Activated CD8-positive, alpha-beta memory T cell treated with anti-CD3 and anti-CD28 coated beads, Interleukin-2, amount 50 U/mL, for 24 hours (primary cell): Measurements from ENCODE around the gene FAM181A.

Experiments
- DNase-seq: peaks from one replicate; pipeline ENCODE4 v3.0.0-alpha.2; 2020; ENCODE audit errors: extremely low read depth

FAM181A gene

DNA sequence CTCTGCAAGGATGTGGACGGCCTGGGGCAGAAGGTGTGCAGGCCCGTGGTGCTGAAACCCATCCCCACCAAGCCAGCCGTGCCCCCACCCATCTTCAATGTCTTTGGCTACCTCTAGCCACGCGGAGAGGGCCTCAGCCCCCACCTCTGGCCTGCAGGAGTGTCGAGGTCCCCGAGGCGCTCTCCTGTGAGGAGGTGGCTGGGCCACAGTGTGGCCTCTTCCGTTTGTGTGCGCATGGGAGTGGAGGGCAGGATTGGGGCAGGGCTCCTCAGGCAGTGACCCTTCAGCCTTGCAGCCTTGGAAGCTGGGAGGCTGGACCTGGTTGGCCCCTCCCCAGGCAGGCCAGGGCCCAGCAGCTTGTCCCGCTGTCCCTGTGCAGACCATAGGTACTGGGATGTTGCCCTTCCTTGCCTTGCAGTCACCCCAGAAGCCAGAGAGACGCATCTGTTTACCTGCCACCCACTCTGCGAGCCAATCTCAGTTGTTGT is 1.9 kb downstream of the FAM181A start:
- DNase-seq, result no peak

DNA sequence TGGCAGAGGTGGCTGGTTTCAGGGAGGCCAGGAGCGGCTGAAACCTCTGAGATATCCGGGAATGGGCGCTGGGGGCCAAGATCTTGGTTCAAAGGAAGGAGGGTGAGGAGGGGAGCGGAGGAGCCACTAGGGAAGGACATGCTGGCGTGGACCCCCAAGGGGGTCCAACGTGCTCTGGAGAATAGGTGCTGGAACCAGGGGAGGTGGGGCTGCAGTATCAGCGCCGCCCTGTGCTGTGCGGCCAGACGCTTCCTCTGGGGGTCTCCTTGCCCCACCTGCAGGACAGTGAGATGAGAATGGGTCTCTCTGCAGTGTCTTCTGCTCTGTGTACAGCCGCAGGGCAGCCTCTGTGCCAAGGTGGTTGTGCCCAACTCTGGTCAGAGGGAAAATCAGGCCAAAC is 2.5 kb downstream of the FAM181A start:
- DNase-seq, result no peak

DNA sequence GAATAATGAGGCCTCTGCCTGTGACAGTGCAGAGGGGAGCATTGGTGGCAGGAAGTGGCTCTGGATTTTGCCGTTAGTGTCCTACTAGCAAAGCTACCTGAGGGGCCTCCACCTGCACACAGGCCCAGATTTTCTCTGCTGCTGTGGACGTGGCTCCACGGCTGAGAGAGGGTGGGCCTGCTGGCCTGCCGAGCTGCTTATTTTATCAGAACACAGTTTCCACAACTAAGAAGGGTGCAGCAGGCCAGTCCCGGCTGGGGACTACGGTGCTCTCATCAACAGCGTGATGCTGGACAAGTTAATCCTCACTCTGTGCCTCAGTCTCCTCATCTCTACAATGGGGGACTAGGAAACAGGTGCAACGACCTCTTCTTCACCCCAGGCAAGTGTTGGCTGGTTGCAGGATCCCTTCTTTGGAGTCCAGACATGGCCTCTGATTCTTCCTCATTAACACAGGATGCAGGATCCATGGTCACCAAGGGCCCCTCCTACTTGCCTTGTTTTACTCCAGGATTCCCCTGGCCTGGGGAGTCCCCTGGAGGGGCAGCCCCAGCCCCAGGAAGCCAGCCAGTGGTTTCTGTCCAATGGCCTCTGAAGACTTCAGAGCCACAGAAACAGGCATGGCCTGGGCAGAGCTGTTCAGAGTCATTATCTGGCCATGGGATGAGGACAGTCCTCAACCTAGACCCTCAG is 3.3 kb downstream of the FAM181A start:
- DNase-seq, result no peak

DNA sequence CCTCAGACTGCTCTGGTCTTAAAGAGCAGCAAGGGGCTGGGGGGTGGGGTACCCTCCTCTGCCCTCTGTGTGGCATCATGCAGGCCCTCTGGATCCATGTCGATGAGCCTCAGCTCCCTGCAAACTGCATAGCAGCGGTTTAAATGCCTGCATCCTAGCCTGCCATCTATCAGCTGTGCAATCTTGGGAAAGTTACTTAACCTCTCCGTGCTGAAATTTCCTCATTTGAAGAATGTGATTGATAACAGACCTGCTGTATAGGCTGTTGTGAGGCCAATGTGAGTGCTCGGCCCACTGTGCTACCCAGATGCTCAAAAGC is 3.8 kb downstream of the FAM181A start:
- DNase-seq, result no peak

- DNase-seq, result no peak
Observed at GRCh38 chr14:93932642-93933041, 5.5 kb downstream of the FAM181A start.

GRCh38 chr14:93935213-93935612 is 8.1 kb downstream of the FAM181A start:
- DNase-seq, result no peak

DNA sequence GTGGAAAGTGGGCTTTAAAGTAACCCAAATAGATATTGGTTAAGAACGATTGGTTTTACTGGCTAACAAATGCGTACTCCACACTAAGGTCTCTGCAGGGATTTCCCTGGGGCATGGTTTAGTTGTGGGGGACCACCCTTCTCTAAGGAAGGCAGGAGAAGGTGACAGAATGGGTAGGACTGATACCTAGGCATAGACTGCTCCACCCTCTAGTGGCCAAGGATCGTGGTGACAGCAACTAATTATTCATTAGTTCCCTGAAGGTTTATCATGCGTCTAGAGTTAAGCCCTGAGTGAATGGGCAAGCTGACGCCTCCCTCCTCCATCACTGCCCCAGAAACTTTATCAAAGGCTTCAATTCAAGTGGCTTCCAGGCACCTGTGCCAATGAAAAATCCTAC is 9.1 kb downstream of the FAM181A start:
- DNase-seq, result no peak

GRCh38 chr14:93936926-93937325 is 9.8 kb downstream of the FAM181A start:
- no peak for DNase-seq

DNA sequence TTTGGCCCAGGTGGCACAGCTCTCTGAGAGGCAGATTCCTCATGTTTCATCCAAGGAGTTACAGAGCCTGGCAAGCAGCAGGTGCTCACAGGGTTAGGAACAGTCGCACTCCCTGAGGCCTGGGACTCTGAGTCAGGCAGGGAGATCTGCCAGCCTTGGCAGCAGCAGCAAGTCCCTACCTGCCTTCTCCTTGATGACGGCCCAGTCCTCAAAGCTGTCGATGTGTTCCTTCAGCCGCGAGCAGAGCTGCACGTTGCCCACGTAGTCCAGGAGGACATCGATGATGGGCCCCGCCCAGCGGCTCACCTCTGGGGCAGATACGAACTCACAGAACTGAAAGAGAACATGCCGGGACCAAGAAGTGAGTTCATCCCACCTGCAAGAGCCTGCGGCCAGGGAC is 10.4 kb downstream of the FAM181A start:
- no peak for DNase-seq

GRCh38 chr14:93938751-93939303 is 11.7 kb downstream of the FAM181A start:
- DNase-seq, result no peak

GRCh38 chr14:93939304-93940229 is 12.4 kb downstream of the FAM181A start:
- DNase-seq, result peak; percentile 77

DNA sequence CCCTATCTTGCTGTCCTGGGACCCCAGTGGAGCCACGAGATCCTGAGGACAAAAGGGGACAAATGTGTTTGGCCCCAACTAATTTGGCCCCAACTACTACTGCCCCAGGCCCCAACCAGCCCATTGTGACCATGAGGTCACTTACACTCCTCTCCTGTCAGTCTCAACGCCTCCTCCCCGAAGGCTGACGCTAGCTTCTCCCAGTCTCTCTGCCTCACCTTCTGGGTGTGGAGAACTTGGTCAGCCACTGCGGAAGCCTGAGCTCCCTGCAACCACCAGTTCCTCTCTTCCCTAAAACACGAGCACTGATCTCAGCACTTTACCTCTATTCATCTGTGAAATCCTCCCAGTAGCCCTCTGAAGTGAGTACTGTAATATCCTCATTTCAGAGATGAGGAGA is 13.3 kb downstream of the FAM181A start:
- no peak for DNase-seq

GRCh38 chr14:93941293-93941910 is 14.3 kb downstream of the FAM181A start:
- no peak for DNase-seq

DNA sequence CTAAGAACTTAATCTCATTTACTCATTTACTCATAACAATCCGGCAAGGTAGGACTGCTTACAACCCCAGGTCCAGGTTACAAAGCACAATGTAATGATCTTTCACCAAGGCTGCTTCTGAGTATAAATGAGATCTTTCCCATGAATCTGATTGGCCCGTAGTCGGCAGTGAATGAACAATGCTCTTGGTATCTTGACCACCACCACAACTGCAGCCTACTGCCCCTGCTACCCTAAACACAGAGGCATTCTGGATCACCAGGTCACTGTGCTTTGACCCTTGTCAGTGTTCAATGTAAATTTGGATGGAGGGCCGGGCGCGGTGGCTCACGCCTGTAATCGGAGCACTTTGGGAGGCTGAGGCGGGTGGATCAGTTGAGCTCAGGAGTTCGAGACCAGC is 15.9 kb downstream of the FAM181A start:
- DNase-seq, result no peak

GRCh38 chr14:93943930-93944329 is 16.8 kb downstream of the FAM181A start:
- no peak for DNase-seq

GRCh38 chr14:93944348-93945069 is 17.4 kb downstream of the FAM181A start:
- DNase-seq, result no peak

DNA sequence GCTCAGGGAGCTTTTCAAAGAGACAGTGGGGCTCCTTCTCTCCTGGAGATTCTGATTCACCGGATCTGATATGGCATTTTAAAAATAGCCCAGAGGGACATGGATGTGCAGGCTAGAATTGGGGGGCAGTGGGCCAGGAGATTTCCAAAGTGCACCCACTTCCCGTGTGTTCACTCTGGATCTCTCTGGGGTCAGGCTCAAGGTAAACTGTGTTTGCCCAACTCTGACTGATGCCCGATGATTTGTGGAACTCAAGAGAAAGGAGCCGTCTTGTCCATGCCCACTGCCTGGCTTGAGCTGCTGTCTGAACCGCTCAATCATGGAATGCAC is 17.9 kb downstream of the FAM181A start:
- DNase-seq, result no peak

DNA sequence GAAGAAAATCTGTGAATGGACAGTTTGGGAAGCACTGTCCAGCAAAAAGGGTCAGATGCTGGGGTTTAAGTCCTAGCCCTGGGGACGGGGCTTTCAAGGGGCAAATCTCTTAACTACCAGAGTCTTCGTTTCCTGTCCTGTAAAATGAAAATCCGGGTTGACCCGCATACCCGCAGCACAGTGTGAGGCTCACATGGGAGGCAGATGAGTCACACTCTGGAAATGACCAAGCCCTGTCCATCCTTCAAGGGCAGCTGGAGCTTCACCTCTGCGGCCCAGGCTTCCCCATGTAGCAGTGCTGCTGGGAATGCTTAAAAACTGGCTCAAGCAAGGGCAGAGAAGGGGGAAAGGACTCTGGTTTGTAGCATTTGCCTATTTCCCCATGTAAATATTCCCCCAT is 19.0 kb downstream of the FAM181A start:
- DNase-seq, result no peak

DNA sequence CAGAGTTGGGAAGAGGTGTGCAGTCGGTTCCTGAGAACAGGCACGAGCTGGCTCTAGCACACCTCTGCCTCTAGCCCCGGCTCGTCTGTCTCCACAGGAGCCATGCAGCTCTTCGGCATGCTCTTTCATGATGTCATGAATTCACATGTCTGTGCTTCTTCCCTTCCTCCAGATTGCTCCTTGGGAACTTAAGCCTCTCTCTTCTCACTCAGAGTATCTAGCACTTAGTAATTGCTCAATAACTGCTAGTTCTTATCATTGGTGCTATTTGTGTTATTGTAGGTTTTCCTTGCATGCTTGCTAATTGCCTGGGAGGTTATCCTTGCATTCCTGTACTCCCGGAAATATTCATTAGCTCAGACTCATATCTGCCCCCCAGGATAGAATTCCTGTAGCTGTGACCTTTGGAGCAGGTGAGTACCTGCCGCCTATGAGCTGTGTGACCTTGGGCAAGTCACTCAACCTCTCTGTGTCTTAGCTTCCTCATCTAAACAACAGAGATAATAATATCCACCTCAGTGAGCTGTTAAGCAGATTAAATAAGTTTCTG is 19.5 kb downstream of the FAM181A start:
- no peak for DNase-seq

GRCh38 chr14:93947282-93947681 is 20.1 kb downstream of the FAM181A start:
- DNase-seq, result no peak

- no peak for DNase-seq
Observed at GRCh38 chr14:93949511-93950075, 22.4 kb downstream of the FAM181A start.
